Sigmoid colon (tissue), 4 donors: Measurements from ENCODE around the gene RASA4B.
"Not testable (repeated sequence)": the region's sequence is repeated elsewhere in the genome, so short reads cannot be mapped to it uniquely, and the experiment has no call there.

Experiments used
- CTCF ChIP-seq, 4 experiments: fragments of 450-650 bp in 3 of 4; fragments of 200-600 bp in 1 of 4; IDR thresholded peaks; one replicate each; pipeline ENCODE4 v1.5.1; 2016 to 2019; ENCODE audit warnings: antibody characterized with exemption in 4 of 4, mild to moderate bottlenecking in 3 of 4, moderate library complexity in 2 of 4
- EP300 ChIP-seq, 4 donors: sonication (generic); formaldehyde crosslinking; IDR thresholded peaks; one replicate each; pipeline ENCODE4 v1.6.1; 2017; ENCODE audit warnings: antibody characterized with exemption in 4 of 4
- POLR2A ChIP-seq, 2 donors: fragments of 450-650 bp; IDR thresholded peaks; one replicate each; pipeline ENCODE4 v1.6.1; 2016; ENCODE audit warnings: antibody characterized with exemption in 2 of 2, mild to moderate bottlenecking in 2 of 2, moderate library complexity in 2 of 2
- POLR2AphosphoS5 ChIP-seq, 4 donors: sonication (generic); formaldehyde crosslinking; IDR thresholded peaks; one replicate each; pipeline ENCODE4 v1.6.1; 2017; ENCODE audit warnings: antibody characterized with exemption in 4 of 4

- TF ChIP-seq CTCF, POLR2A, POLR2AphosphoS5, EP300 (IDR thresholded peaks at IDR 0.05): not testable (repeated sequence)
Measured at GRCh38 chr7:102479209-102479584, 38.4 kb downstream of the RASA4B start.
